ENCODE results near the gene OR6J1. TPM values are rescaled to one million over a fixed set of nuclear protein-coding genes. Genes with fewer than 3 reads are reported as not detected.

OR6J1 gene
- total and polyA plus RNA-seq, 9 of the 15 experiments (the other 6 are each of a cell fraction or from before 2014, with no cell fraction given): not detected

DNA sequence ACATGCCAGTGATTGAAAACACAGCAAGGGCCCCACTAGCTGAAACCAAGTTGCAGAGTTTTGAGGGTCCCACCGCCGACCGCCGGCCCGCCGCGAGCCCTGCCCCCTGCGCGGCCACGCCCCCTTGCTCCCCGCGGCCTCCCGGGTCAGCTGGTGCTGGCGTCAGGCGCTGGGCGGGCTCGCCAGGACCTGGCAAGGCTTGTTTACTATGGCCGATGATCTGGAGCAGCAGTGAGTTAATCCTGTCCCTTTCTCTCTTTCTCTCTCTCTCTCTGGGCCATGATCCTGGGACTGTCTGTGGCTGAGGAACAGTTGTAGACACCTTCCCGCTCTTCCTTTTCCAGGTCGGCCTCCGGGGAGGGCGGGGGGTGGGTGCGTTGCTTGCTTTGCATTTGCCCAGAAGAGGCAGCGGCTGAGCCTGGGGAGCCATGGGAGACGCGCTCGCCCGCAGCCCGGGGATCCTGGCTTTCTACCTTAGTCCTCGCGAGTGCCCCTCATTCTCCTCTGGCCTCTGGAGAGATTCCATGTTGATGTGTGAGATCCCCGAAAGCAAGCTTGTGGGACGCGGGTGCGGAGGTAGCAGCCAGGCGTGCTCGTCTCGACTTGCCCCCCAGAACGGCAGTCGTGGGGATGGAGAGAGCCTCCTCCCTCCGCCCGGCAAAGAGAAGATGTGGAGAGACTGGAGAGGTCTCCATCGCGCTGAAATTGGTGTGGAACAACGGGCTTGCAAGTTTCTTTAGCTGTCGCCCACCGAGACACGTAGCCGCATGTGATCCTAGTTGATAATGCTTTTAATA is 45.9 kb downstream of the OR6J1 start, which contains the start of gene ABHD4 (continued):
- TF ChIP-seq, protein P1, sequence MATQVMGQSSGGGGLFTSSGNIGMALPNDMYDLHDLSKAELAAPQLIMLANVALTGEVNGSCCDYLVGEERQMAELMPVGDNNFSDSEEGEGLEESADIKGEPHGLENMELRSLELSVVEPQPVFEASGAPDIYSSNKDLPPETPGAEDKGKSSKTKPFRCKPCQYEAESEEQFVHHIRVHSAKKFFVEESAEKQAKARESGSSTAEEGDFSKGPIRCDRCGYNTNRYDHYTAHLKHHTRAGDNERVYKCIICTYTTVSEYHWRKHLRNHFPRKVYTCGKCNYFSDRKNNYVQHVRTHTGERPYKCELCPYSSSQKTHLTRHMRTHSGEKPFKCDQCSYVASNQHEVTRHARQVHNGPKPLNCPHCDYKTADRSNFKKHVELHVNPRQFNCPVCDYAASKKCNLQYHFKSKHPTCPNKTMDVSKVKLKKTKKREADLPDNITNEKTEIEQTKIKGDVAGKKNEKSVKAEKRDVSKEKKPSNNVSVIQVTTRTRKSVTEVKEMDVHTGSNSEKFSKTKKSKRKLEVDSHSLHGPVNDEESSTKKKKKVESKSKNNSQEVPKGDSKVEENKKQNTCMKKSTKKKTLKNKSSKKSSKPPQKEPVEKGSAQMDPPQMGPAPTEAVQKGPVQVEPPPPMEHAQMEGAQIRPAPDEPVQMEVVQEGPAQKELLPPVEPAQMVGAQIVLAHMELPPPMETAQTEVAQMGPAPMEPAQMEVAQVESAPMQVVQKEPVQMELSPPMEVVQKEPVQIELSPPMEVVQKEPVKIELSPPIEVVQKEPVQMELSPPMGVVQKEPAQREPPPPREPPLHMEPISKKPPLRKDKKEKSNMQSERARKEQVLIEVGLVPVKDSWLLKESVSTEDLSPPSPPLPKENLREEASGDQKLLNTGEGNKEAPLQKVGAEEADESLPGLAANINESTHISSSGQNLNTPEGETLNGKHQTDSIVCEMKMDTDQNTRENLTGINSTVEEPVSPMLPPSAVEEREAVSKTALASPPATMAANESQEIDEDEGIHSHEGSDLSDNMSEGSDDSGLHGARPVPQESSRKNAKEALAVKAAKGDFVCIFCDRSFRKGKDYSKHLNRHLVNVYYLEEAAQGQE (IDR thresholded peaks at IDR 0.05; ENCODE audit: borderline replicate concordance): peak; percentile 15; the same call in 1 of the 2 replicates
- TF ChIP-seq, protein P1 (CRISPR knock-in tag; IDR thresholded peaks at IDR 0.05; ENCODE audit: low read depth): no peak
- TF ChIP-seq TGIF2 (CRISPR knock-in tag; IDR thresholded peaks at IDR 0.05): no peak
- TF ChIP-seq ZFX (CRISPR knock-in tag; IDR thresholded peaks at IDR 0.05): peak; percentile 37
- no peak for TF ChIP-seq NFYB (IDR thresholded peaks at IDR 0.05; ENCODE audit: extremely low read depth, insufficient read length)
- TF ChIP-seq, protein P2, sequence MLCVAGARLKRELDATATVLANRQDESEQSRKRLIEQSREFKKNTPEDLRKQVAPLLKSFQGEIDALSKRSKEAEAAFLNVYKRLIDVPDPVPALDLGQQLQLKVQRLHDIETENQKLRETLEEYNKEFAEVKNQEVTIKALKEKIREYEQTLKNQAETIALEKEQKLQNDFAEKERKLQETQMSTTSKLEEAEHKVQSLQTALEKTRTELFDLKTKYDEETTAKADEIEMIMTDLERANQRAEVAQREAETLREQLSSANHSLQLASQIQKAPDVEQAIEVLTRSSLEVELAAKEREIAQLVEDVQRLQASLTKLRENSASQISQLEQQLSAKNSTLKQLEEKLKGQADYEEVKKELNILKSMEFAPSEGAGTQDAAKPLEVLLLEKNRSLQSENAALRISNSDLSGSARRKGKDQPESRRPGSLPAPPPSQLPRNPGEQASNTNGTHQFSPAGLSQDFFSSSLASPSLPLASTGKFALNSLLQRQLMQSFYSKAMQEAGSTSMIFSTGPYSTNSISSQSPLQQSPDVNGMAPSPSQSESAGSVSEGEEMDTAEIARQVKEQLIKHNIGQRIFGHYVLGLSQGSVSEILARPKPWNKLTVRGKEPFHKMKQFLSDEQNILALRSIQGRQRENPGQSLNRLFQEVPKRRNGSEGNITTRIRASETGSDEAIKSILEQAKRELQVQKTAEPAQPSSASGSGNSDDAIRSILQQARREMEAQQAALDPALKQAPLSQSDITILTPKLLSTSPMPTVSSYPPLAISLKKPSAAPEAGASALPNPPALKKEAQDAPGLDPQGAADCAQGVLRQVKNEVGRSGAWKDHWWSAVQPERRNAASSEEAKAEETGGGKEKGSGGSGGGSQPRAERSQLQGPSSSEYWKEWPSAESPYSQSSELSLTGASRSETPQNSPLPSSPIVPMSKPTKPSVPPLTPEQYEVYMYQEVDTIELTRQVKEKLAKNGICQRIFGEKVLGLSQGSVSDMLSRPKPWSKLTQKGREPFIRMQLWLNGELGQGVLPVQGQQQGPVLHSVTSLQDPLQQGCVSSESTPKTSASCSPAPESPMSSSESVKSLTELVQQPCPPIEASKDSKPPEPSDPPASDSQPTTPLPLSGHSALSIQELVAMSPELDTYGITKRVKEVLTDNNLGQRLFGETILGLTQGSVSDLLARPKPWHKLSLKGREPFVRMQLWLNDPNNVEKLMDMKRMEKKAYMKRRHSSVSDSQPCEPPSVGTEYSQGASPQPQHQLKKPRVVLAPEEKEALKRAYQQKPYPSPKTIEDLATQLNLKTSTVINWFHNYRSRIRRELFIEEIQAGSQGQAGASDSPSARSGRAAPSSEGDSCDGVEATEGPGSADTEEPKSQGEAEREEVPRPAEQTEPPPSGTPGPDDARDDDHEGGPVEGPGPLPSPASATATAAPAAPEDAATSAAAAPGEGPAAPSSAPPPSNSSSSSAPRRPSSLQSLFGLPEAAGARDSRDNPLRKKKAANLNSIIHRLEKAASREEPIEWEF (CRISPR knock-in tag; IDR thresholded peaks at IDR 0.05): no peak
- TF ChIP-seq TSC22D4 (tag; IDR thresholded peaks at IDR 0.05): no peak
- no peak for TF ChIP-seq ZNF75A (CRISPR knock-in tag; IDR thresholded peaks at IDR 0.05)
- TF ChIP-seq HSF4 (CRISPR knock-in tag; IDR thresholded peaks at IDR 0.05; ENCODE audit: borderline replicate concordance): no peak
- peak; percentile 73 for TF ChIP-seq SAP30 (IDR thresholded peaks at IDR 0.05; ENCODE audit: borderline replicate concordance, insufficient read depth, low read depth, low read length, poor library complexity, severe bottlenecking)
- TF ChIP-seq CREBBP (IDR thresholded peaks at IDR 0.05; ENCODE audit: low read depth, low read length): no peak
